LHCN-M2 (cell line): Measurements from ENCODE around the gene NAPG. TPM values are rescaled to one million over a fixed set of nuclear protein-coding genes. Genes with fewer than 3 reads are reported as not detected.
"Not testable (repeated sequence)": the region's sequence is repeated elsewhere in the genome, so short reads cannot be mapped to it uniquely, and the experiment has no call there.

Experiments used
- DNase-seq: peaks from one replicate; pipeline ENCODE4 v3.0.0-alpha.2; 2012; ENCODE audit warnings: low read depth
- total RNA-seq: library from RNA; depleted of rRNA; stranded (reverse); fragments of >200 nt; gene quantifications from 2 replicates; pipeline ENCODE4 v1.2.3, GENCODE V29; 2014

The NAPG gene
- total RNA-seq, 1 experiment from 2014 or later: 40.8 TPM

- DNase-seq: no peak
Observed at GRCh38 chr18:10546557-10547300, 20.9 kb downstream of the NAPG start.

GRCh38 chr18:10552226-10552625 is 26.4 kb downstream of the NAPG start:
- no peak for DNase-seq

- DNase-seq: not testable (repeated sequence)
Observed at GRCh38 chr18:10556251-10556650, 30.4 kb downstream of the NAPG start.

GRCh38 chr18:10557085-10557677 is 31.4 kb downstream of the NAPG start:
- no peak for DNase-seq

- DNase-seq: no peak
Observed at GRCh38 chr18:10558243-10558966, 32.6 kb downstream of the NAPG start.

GRCh38 chr18:10558967-10559298 is 33.1 kb downstream of the NAPG start:
- no peak for DNase-seq

- DNase-seq: peak; percentile 44
Observed at GRCh38 chr18:10559553-10560451, 34.0 kb downstream of the NAPG start.

GRCh38 chr18:10560452-10561045 is 34.7 kb downstream of the NAPG start:
- DNase-seq: peak; percentile 71

- DNase-seq: no peak
Observed at GRCh38 chr18:10562773-10563160, 36.9 kb downstream of the NAPG start.

- DNase-seq: no peak
Observed at GRCh38 chr18:10563886-10564285, 38.1 kb downstream of the NAPG start.

- DNase-seq: no peak
Observed at GRCh38 chr18:10564975-10565773, 39.3 kb downstream of the NAPG start.

GRCh38 chr18:10565835-10566234 is 40.0 kb downstream of the NAPG start:
- peak; percentile 23 for DNase-seq

GRCh38 chr18:10566390-10566789 is 40.6 kb downstream of the NAPG start:
- DNase-seq: no peak

GRCh38 chr18:10569941-10570340 is 44.1 kb downstream of the NAPG start:
- not testable (repeated sequence) for DNase-seq

- no peak for DNase-seq
Observed at GRCh38 chr18:10570622-10571021, 44.8 kb downstream of the NAPG start.

- no peak for DNase-seq
Observed at GRCh38 chr18:10571537-10571936, 45.7 kb downstream of the NAPG start.

- not testable (repeated sequence) for DNase-seq
Observed at GRCh38 chr18:10573261-10573660, 47.4 kb downstream of the NAPG start.

GRCh38 chr18:10574412-10574811 is 48.6 kb downstream of the NAPG start:
- not testable (repeated sequence) for DNase-seq

GRCh38 chr18:10577842-10578572 is 52.2 kb downstream of the NAPG start:
- not testable (repeated sequence) for DNase-seq

GRCh38 chr18:10578573-10578899 is 52.7 kb downstream of the NAPG start:
- not testable (repeated sequence) for DNase-seq
